Measurements from ENCODE around the gene HMX1. TPM values are rescaled to one million over a fixed set of nuclear protein-coding genes. Genes with fewer than 3 reads are reported as not detected.

Gene HMX1
- total RNA-seq, 1 donor from 2014 or later = not detected

DNA sequence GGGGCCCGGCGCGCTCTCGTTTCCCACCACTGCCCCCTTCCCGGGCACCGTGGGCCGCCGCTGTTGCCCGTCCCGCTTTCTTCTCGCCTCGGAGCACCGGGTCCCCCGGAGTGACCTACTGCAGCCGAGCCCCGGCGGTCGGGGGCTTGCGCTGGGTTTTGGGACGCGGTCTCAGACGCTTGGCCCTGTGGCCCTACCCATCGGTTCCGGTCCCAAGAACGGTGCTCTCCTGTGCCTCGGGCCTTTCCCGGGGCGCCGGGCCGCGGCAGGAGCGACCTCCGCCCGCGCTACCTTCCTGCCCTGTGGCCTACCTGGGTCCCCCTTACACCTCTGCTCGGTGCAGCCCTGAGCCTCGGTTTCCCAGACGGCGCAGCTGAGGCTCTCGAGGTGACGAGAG, 21.6 kb upstream of the HMX1 start:
- no peak for DNase-seq (ENCODE audit: low spot score)

DNA sequence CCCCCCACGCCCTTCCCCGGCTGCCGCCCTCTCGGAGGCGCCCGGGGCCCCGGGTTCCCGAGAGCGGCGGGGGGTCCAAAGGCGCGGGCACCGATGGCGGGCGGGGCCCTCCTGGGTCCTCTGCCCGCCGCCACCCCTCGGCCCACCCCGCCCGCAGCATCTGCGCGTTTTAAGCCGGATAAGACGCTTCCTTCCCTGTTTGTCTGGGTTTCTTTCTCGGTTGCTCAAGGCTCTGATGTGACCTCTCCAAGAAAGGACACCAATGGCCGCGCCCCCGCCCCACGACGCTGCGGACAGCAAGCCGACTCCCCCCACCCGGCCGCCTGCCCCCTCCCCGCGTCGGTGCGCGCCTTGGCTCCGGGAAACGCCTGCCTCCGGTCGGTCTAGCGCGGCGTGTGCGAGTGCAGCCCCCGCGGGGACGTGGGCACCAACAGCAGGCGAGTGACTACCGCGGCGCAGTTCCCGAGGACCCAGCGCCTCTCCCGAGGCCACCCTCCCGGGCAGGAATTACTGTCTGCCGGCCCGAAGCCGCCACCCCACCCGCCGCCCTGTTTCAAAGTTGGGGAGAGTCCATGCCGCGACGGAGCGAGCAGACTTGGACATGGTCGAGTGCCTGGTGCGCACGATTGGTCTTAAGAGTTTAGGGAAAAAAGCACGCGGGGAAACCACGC, 21.1 kb upstream of the HMX1 start:
- DNase-seq (ENCODE audit: low spot score) = no peak

DNA sequence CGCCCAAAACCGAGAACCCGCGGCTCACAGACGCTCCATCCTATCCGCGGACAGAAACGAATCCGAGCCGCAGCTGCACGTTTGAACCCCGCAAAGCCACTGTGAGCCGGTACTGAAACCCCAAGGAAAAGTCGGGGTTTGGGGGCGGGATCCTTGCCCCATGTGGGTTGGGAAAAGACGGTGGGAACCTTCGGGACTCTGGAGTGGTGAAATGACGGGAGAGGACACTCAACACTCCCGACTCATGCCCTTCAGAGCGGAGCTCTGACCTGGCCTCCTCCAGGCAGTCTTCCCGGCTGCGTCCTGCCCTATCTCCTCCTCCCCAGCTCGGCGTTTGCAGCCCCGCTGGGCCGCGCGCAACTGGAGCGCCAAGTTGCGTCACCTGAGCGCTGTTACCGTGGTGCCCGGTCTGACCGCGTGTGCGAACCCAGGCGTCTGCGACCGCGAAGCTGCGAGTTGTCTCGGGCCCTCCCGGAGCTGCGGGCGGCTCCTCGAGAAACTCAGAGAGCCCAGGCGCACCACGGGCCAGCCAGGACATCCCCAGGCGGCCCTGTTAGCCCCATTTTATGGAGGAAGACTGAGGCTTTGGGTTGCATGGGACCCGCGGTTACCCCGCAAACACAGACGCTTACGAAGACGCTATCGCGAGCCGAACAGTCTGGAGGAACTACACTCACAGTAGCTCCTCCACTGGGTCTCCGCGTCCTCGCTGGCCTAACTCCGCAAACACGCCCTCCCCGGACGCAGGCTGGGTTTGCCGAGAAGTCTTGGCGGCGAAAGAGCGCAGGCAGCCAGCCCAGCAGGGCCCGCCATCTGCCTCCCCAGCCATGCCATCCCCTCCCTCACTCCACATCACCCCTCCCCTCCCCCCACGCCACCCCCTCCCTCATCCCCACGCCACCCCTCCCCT, 20.3 kb upstream of the HMX1 start:
- DNase-seq (ENCODE audit: low spot score) = no peak

DNA sequence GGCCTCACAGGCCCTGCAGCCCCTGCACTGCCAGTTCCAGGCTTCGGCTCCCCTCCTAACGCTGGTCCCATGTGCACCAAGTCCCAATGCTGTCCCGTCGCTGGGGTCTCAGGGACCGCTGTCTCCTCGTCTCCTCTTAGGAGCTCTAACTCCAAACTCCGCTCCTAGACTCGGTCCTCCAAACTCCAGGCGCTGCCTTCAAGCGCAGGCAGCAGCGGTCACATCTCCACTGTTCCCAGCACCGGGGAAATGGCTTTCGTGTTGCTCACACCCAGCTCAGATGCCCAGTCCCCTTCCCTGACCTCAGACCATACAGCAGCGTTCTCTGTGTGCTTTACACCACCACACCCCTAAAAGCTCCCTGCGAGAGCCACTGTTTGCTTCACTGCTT, 19.6 kb upstream of the HMX1 start:
- no peak for DNase-seq (ENCODE audit: low spot score)

DNA sequence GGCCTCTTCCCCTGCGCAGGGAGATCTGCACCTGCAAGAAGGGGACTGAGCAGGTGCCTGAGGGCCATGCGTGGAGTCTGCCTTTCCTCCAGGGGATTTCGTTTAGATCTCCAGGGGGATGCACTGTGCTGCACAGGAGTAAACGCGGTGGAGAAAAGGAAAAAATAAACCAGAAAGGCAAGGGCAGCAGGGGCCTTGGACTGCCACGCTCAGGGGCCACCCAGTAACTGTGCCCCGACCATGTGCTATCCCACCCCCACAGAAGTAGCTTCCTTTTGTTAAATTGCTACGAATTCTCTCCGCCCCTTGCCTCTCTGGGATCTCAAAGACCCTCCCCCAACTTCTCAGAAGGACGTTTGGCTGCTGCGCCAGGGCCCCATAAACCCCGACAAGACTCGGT, 17.2 kb upstream of the HMX1 start:
- DNase-seq (ENCODE audit: low spot score) = no peak

DNA sequence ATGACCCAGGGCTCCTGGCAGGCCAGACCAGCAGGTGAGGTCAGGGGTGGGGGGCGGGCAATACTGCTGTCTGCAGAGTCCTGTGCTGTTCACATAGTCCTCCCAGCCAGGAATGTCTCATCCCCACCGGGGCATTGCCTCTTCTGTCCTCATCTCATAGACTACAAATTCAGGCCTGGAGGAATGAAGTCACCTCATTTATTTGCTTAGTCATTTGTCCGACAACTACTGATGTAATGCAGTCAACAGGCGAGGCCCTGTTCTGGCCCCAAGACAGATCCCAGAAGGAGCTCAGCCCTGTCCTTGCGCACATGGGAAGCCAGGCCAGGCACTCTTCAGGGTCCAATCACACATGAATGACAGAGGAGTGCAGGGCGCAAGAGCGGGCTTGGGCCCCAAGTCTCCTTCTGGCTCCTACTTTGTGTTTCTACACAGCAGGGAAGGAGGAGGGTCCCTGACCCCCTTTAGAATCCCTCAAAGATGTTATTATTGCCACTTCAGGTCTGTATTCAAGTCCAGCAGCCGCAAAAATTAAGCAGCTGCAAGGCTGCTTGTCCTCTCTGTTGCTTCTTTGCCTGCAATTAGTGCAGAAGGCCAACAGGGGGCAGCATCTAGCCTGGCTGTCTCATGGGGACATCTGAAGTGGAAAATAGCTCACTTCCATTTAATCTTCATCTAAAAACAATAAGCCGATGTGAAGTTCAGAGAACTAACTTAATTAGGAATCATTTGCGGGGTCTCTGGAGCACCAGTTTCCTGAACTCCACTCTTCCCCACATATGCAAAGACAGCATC, 15.2 kb upstream of the HMX1 start:
- no peak for DNase-seq (ENCODE audit: low spot score)

DNA sequence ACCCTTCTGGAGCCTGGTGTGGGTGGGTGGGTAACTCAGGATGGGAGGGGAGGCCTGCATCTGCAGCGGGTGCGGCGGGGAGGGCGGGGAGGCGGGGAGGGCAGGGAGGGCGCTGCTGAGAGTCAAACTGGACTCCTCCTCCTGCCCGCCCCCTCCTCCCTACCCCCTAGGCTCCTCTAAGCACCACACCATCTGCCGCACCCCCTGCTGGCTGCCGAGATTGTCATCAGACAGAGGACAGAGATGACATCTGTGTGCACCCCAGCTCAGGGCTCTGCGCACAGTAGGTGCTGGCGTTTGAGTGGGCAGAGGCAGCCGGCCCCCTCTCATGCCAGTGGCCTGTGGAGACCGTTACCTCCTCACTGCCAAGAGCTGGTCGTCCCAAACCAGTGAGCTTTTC, 10.6 kb upstream of the HMX1 start:
- DNase-seq (ENCODE audit: low spot score) = no peak

DNA sequence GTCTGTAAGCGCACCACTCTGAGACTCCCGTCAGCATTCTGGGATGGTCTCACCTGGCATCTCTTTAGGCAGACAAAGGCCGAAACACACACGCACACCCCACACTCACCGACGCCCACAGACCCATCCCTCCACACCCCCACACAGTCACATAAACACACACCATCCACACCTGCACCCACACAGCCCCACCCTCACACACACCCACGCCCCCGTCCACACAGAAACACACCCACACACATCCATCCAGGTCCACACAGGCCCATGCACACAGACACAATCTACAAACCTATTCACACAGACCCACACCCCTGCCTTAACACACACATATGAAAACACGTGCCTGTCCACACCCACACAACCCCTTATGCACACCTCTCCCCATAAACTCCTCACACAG, 9.2 kb upstream of the HMX1 start:
- no peak for DNase-seq (ENCODE audit: low spot score)

DNA sequence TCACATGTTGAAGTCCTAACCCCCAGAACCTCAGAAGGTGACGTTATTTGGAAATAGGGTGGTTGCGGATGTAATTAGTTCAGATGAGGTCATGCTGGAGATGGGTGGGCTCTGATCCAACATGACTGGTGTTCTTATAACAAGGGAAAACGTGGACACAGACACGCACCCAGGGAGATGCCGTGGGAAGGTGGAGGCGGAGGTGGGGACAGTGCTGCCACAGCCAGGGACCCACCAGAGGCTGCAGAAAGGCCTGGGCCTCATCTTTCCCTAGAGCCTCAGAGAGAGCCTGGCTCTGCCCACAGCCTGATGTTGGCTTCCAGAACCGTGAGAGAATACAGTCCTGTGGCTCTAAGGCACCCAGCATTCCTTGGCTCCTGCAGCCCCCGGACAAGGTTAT, 7.9 kb upstream of the HMX1 start:
- DNase-seq (ENCODE audit: low spot score) = no peak

DNA sequence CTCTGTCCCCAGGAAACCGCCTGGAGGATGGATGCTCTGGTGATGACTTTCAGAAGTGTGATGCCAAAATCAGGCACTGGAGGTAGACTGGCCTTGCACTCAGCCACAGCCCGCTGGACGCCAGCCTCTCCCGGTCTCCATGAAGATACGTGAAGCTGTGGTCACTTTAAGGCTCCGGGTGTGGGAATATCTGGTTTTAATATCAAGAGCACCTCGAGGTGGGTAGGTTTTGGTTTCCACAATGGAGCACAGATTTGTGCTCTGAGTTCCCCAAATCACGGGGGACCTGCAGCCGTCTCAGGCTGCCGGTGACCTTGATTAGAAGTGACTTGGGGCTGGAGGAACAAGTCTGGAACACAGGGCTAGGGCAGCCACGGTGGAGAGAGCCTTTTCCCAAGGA, 6.8 kb upstream of the HMX1 start:
- DNase-seq (ENCODE audit: low spot score) = no peak

DNA sequence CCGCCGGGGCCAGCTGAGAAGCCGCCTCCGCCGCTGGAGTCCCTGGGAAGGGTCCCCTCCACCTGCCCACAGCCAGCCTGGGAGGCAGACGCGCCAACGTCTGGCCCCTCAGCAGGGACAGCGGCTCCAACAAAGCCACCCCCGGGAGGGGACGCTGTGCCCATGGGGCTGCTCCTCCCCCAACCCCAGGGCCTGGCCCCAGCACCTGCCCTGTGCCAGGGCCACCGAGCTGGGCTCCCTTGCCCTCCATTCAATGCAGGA, 6.1 kb upstream of the HMX1 start:
- DNase-seq (ENCODE audit: low spot score) = no peak

DNA sequence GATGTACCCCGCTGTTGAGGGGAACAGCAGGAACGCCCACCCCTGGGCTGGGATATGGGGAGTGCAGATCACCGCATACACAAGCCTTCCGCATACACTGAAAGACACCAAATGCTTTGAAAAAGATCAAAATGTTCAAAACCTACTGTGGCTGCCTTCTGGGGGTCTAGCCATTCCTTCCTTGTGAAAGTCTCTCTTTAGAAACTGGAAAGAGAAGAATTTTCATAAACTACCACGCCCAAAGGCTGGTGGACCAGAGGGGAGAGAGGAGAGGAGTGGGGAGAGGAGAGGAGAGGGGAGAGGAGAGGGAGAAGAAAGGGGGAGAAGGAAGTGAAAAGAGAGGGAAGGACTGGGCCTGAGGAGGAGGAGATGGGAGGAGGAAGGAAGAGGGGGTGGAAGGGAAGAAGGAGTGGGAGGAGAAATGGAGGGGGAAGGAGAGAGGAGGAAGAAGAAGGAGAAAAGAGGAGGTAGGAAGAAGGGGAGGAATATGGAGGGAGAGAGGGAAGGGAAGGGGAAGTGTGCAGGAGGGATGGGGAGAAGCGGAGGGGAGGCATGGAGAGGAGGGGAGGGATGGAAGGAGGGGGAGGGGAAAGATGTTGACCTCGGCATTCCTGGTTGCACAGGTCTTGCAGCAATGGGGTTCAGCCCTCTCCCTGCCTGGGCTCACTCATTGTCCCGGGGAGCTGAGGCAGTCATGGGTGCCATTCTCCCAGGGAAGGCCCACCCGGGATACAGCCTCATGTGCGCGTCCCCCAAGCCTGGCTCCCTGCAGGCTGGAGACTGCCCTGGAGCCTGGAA, 5.5 kb upstream of the HMX1 start:
- DNase-seq (ENCODE audit: low spot score) = no peak

DNA sequence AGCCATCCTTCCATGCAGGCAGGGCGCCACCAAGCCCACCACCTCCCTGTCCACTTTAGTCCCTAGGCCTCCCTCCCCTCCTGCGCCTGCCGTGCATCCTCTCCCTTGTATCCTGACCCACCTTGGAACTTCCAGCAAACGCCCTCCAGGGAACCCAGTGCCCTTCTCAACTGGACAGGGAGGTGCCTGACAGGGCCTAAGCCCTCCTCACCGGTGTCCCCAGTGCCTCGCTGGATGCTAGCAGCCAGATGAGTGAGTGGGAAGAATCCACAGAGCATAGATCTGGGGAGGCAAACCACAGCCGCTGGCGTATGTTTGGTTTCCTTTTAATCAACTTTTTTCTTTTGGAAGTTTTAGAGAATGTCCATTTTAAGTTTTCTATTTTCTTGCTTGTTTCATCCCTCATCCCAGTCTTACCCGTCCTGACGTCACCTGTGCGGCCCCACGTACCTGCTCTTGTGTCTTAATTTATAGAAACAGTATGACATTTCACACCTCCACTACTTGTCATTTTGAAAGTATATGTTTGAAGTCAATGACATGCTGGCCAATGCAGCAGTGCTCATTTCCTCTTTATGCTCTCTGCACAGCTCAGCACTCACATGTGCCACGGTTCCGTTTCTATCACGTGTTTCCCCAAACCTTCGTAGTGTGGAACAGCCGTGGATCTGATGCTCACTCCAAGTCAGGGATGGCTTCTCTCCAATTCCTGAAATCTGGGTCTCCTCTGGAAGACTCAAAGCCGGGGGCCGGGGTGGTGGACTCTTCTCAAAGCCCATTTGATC, 3.4 kb upstream of the HMX1 start:
- DNase-seq (ENCODE audit: low spot score) = no peak

DNA sequence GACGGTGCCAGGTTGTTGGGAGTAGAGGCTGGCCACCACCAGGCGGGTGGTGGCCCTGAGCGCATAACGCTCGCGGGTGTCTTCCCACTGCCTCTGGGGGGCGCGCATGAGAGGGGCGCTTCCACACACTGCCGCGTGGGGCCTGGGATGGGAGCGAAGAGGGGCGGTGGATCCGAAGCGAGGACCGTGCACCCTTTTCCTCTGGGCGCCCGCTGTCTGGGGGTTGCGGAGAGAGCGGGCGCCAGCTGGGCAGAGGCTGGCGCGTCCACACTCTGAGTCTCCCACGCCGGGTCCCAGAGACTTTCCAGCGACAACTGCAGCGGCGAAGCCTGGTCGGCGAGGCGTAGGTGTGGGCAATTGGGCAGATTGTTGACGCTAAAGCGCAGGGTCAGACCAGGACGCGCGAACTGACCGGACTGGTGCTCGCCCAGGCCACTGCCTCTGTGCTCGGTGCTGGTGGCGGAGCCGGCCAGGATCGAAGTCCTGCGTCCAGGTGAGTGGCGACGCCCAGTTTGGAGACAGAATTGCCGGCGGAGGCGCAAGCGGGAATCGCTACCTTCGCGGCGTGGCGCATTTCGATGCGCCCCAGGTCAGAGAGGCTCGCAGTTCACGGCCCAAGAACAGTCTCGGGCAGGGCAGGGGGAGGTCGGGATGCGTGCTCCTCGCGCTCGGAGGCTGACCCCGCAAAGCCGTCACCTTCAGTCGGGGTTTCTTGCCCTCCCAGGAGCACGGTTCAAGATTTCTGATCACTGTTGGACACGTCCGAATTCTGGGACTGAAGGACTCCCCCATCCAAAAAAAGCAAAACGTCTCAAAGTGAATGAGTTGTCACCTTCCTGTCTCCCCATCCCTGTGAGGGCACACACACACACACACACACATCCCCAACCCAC, 2.6 kb upstream of the HMX1 start:
- DNase-seq (ENCODE audit: low spot score) = no peak

DNA sequence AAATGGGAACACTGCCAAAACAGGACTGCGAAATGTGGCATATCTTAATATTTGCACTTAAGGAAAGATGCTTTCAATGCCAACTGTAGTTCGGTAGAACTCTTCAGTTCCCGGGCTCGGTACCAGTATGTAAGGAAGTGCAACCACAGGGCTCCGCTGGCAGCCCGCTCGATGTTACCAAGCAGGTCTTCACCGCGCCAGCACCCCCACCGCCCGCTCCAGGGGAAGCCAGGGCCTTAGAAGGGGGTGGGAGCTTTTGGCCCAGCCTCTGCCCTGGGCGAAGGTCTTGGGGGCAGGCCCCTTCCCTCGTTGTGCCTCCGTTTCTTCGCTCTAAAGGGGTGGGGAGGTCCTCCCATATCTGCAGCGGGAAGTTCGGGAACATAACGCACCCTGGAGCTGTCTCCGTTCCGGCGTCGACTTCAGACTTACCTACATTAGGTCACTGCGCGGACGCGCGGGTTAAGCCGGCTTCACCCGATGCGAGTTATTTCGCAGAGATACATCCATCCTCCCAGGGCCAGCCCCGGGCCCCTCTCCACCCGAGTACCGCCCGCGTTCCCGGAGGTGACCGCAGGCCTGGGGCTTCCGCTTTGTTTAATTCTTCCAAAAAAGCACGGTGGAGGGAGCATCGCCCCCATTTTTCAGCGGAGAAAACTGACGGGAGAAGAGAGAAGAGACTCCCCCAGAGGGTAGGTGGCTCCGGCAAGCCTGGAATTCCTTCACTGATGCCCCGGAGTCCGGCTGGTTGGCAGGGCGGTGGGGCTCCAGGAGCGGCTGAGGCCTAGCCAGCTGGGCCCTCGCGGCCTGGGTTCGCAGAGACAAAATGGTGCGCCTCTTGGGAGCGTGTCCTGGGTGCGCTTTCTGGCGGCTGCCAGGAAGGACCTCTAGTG, 1.0 kb upstream of the HMX1 start:
- DNase-seq (ENCODE audit: low spot score) = no peak

DNA sequence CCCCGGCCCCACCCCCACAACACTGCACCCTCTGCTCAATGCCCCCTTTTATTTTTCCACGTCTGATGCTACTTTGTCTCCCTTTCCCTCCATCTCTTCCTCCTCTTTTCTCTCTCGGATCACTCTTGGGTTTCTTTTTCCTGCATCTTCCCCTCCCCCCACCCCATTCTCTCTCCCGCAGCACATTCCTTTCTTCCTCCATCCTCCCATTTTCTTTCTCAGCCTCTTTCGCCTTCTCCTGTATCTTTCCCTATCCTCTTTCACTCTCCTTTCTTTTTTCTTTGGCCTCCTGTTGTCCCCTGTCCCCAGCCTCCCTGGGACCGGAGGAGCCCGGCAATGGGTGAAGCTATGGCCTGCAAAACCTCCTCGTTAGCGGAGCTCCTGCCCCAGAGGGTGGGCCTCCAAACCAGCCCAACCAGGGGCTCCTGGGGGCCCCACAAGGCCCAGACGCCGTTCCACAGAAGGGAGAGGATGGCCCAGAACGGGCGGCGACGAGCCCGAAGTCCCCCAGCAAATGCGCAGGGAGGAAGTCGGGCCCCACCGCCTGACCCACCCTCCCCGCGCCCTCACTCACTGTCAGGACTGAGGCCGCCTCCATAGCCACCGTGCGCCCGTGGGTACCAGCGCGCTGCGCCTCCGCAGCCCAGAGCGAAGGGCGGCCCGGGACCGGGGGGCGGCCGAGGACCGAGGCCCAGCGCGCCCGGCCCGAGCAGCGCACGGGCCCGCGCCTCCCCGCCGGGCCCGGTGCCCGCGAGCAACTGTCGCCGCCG, 807 bp downstream of the HMX1 start:
- no peak for DNase-seq (ENCODE audit: low spot score)

DNA sequence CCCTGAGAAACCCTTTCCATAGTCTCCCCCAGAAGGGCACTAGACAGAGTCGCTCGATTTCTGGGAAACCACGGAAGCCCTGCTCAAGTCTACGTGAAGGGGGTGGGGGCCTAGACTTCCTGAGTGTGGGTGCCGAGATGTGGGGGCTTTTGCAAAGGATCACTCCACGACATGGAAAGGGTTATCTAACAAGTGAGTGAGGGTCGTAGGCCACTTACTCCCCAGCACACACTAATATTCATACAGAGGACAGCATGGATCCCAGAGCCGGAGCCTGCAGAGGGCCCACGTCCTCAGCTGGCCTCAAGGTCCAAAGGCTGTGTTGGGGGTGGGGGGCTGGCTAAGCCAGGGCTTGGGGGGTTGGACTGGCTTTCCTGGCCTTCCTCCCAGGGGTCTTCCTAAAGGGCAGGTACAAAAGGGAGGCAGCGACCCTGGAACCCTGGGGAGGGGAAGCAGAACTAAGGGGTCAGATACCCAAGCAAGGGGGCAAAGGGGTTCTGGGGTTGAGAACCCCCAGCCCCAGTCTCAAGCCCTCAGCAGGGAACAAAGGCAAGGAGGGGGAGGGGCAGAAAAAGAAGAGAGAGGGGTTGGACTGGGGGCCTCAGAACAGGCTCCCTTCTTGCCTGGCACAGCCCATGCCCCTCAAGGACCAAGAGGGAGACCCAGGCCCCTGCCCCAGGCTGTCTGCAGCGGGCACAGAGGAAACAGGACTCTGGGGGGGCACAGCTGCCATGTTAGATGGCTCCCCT, 1.6 kb downstream of the HMX1 start:
- DNase-seq (ENCODE audit: low spot score) = no peak
